ENCODE results near the gene ZC3H18.

- TF ChIP-seq, protein P1, sequence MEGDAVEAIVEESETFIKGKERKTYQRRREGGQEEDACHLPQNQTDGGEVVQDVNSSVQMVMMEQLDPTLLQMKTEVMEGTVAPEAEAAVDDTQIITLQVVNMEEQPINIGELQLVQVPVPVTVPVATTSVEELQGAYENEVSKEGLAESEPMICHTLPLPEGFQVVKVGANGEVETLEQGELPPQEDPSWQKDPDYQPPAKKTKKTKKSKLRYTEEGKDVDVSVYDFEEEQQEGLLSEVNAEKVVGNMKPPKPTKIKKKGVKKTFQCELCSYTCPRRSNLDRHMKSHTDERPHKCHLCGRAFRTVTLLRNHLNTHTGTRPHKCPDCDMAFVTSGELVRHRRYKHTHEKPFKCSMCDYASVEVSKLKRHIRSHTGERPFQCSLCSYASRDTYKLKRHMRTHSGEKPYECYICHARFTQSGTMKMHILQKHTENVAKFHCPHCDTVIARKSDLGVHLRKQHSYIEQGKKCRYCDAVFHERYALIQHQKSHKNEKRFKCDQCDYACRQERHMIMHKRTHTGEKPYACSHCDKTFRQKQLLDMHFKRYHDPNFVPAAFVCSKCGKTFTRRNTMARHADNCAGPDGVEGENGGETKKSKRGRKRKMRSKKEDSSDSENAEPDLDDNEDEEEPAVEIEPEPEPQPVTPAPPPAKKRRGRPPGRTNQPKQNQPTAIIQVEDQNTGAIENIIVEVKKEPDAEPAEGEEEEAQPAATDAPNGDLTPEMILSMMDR (IDR thresholded peaks at IDR 0.05): no peak
- no peak for TF ChIP-seq EP300 (IDR thresholded peaks at IDR 0.05)
- TF ChIP-seq POLR2AphosphoS5 (IDR thresholded peaks at IDR 0.05): no peak
- TF ChIP-seq POLR2A (IDR thresholded peaks at IDR 0.05): no peak
These were observed 33.0 kb upstream of the ZC3H18 start for GRCh38 chr16:88536971-88537751.

All from stomach (tissue), 4 donors.